Muscle of leg (tissue), 11 donors: Measurements from ENCODE around the gene KLHL7. TPM values are rescaled to one million over a fixed set of nuclear protein-coding genes. Genes with fewer than 3 reads are reported as not detected.

Source experiments
- DNase-seq: peaks from one replicate; pipeline ENCODE4 v3.0.0; 2013
- H3K27ac ChIP-seq: one replicate; pipeline ENCODE4 v1.5.1; 2013; ENCODE audit warnings: mild to moderate bottlenecking, low read length, control low read depth
- H3K27me3 ChIP-seq: one replicate; pipeline ENCODE4 v1.6.1; 2013; ENCODE audit warnings: low read length; ENCODE audit not compliant: control insufficient read depth, insufficient read depth
- H3K36me3 ChIP-seq: one replicate; pipeline ENCODE4 v1.6.1; 2013; ENCODE audit warnings: low read length; ENCODE audit not compliant: control insufficient read depth, insufficient read depth
- H3K4me1 ChIP-seq: one replicate; pipeline ENCODE4 v1.6.1; 2013; ENCODE audit warnings: low read length; ENCODE audit not compliant: control insufficient read depth, insufficient read depth
- H3K4me3 ChIP-seq: one replicate; pipeline ENCODE4 v1.5.1; 2013; ENCODE audit warnings: low read length, control low read depth
- H3K9me3 ChIP-seq: replicated peaks from 2 replicates; pipeline ENCODE4 v1.6.1; 2013; ENCODE audit warnings: low read depth, low read length; ENCODE audit not compliant: control insufficient read depth
- WGBS: methylation state at CpG from one replicate; pipeline ENCODE4 v1.1.5; 2013; ENCODE audit warnings: missing lambda C conversion rate; ENCODE audit not compliant: insufficient coverage; 5-methylcytosine and 5-hydroxymethylcytosine counted together
- polyA plus RNA-seq, 8 donors: library from polyadenylated mRNA; unstranded; fragments of 120-200 nt; gene quantifications; one replicate each; pipeline versions ENCODE4 v1.2.1 to v1.2.3, GENCODE V29; 2013; ENCODE audit warnings: inconsistent platforms in 1 of 8, low replicate concordance in 1 of 8; ENCODE audit not compliant: insufficient read length in 8 of 8, insufficient read depth in 1 of 8
- total RNA-seq: library from RNA; stranded (reverse); fragments of 120-200 nt; gene quantifications from one replicate; pipeline ENCODE4 v1.2.4, GENCODE V29; 2013

The KLHL7 gene
- total and polyA plus RNA-seq, 9 donors: 17.6 to 29.6 (median 21.9) TPM

GRCh38 chr7:23106057-23106822, 655 bp downstream of the KLHL7 start:
- Histone ChIP-seq H3K27ac (peak overlapping the region; percentile 98), H3K9me3 (no peaks in the 10 kb centered on the region), H3K4me1 (peaks cover 9% of the 10 kb centered on the region), H3K36me3 (no peaks in the 10 kb centered on the region), H3K4me3 (peak overlapping the region; percentile 98), H3K27me3 (no peaks in the 10 kb centered on the region)
- WGBS: under 1% methylated on average over 42 of the region's 46 CpGs
- DNase-seq: peak; percentile 78

GRCh38 chr7:23106823-23107663, 1.5 kb downstream of the KLHL7 start:
- no peaks in the 10 kb centered on the region for H3K36me3 ChIP-seq

GRCh38 chr7:23107781-23108180, 2.2 kb downstream of the KLHL7 start:
- H3K27me3 ChIP-seq: no peaks in the 10 kb centered on the region
- H3K36me3 ChIP-seq: no peaks in the 10 kb centered on the region
- DNase-seq: peak; percentile 24
- H3K4me3 ChIP-seq: no peak overlapping the region
- H3K4me1 ChIP-seq: peaks cover 9% of the 10 kb centered on the region
- no peaks in the 10 kb centered on the region for H3K9me3 ChIP-seq
- WGBS: no CpG with 5 or more reads among the region's 2 CpGs
- H3K27ac ChIP-seq: no peak overlapping the region

More at GRCh38 chr7:23106823-23107663, 1.5 kb downstream of the KLHL7 start:
- no CpG with 5 or more reads among the region's 9 CpGs for WGBS
- Histone ChIP-seq H3K4me3 (peak overlapping the region; percentile 98), H3K27ac (peak overlapping the region; percentile 98), H3K9me3 (no peaks in the 10 kb centered on the region), H3K4me1 (peaks cover 9% of the 10 kb centered on the region), H3K27me3 (no peaks in the 10 kb centered on the region)
- DNase-seq: peak; percentile 26

- DNase-seq: no peak
- no CpG with 5 or more reads among the region's 4 CpGs for WGBS
- H3K4me3 ChIP-seq: no peak overlapping the region
- H3K27me3 ChIP-seq: no peaks in the 10 kb centered on the region
- peaks cover 9% of the 10 kb centered on the region for H3K4me1 ChIP-seq
- no peaks in the 10 kb centered on the region for H3K9me3 ChIP-seq
- H3K36me3 ChIP-seq: no peaks in the 10 kb centered on the region
- H3K27ac ChIP-seq: no peak overlapping the region
Observed at GRCh38 chr7:23108995-23109394, 3.4 kb downstream of the KLHL7 start.

GRCh38 chr7:23109470-23109869, 3.9 kb downstream of the KLHL7 start:
- Histone ChIP-seq H3K4me1 (peaks cover 9% of the 10 kb centered on the region), H3K4me3 (no peak overlapping the region), H3K9me3 (no peaks in the 10 kb centered on the region), H3K36me3 (no peaks in the 10 kb centered on the region), H3K27ac (no peak overlapping the region), H3K27me3 (no peaks in the 10 kb centered on the region)
- WGBS: no CpG with 5 or more reads among the region's 1 CpG
- DNase-seq: no peak

- no peak overlapping the region for H3K4me3 ChIP-seq
- H3K36me3 ChIP-seq: peaks cover 3% of the 10 kb centered on the region
- H3K27me3 ChIP-seq: no peaks in the 10 kb centered on the region
- H3K9me3 ChIP-seq: no peaks in the 10 kb centered on the region
- DNase-seq: peak; percentile 42
- H3K4me1 ChIP-seq: no peaks in the 10 kb centered on the region
- H3K27ac ChIP-seq: no peak overlapping the region
- no CpG with 5 or more reads among the region's 3 CpGs for WGBS
Observed at GRCh38 chr7:23114896-23115295, 9.3 kb downstream of the KLHL7 start.

GRCh38 chr7:23115991-23116390, 10.4 kb downstream of the KLHL7 start:
- Histone ChIP-seq H3K9me3 (no peaks in the 10 kb centered on the region), H3K27ac (no peak overlapping the region), H3K4me1 (no peaks in the 10 kb centered on the region), H3K4me3 (no peak overlapping the region), H3K36me3 (peaks cover 3% of the 10 kb centered on the region), H3K27me3 (no peaks in the 10 kb centered on the region)
- no peak for DNase-seq
- WGBS: 58% methylated on average over 2 of the region's 2 CpGs

GRCh38 chr7:23117841-23118240, 12.3 kb downstream of the KLHL7 start:
- 57% methylated on average over 1 of the region's 2 CpGs for WGBS
- Histone ChIP-seq H3K9me3 (no peaks in the 10 kb centered on the region), H3K4me1 (no peaks in the 10 kb centered on the region), H3K27me3 (no peaks in the 10 kb centered on the region), H3K4me3 (no peak overlapping the region), H3K36me3 (peaks cover 3% of the 10 kb centered on the region), H3K27ac (no peak overlapping the region)
- no peak for DNase-seq

- peaks cover 3% of the 10 kb centered on the region for H3K36me3 ChIP-seq
- no CpG with 5 or more reads among the region's 4 CpGs for WGBS
- DNase-seq: no peak
- no peaks in the 10 kb centered on the region for H3K9me3 ChIP-seq
- no peaks in the 10 kb centered on the region for H3K27me3 ChIP-seq
- H3K4me3 ChIP-seq: no peak overlapping the region
- H3K4me1 ChIP-seq: no peaks in the 10 kb centered on the region
- H3K27ac ChIP-seq: no peak overlapping the region
Observed at GRCh38 chr7:23120106-23120505, 14.5 kb downstream of the KLHL7 start.

GRCh38 chr7:23121165-23121564, 15.6 kb downstream of the KLHL7 start:
- Histone ChIP-seq H3K27me3 (no peaks in the 10 kb centered on the region), H3K4me3 (no peak overlapping the region), H3K9me3 (no peaks in the 10 kb centered on the region), H3K27ac (no peak overlapping the region), H3K4me1 (no peaks in the 10 kb centered on the region), H3K36me3 (peaks cover 5% of the 10 kb centered on the region)
- DNase-seq: no peak
- WGBS: no CpG with 5 or more reads among the region's 4 CpGs
